Upper lobe of right lung (tissue), 1 donor: ENCODE data around the gene PDK1. TPM values are rescaled to one million over a fixed set of nuclear protein-coding genes. Genes with fewer than 3 reads are reported as not detected.

Experiments used
- ATAC-seq: fragments of 200-7000 bp; cut with Tn5 transposase; one replicate; pipeline ENCODE4 v1.9.1; 2020; ENCODE audit warnings: mild to moderate bottlenecking, moderate library complexity
- DNase-seq: peaks from one replicate; pipeline ENCODE4 v3.0.0-alpha.2; 2020
- H3K27ac ChIP-seq: fragments of 200-600 bp; one replicate; pipeline ENCODE4 v1.8.0; 2022
- H3K27me3 ChIP-seq: fragments of 200-600 bp; one replicate; pipeline ENCODE4 v1.8.0; 2022; ENCODE audit warnings: mild to moderate bottlenecking
- H3K36me3 ChIP-seq: fragments of 200-600 bp; one replicate; pipeline ENCODE4 v1.8.0; 2022
- H3K4me1 ChIP-seq: fragments of 200-600 bp; one replicate; pipeline ENCODE4 v1.8.0; 2022
- H3K4me3 ChIP-seq: fragments of 200-600 bp; one replicate; pipeline ENCODE4 v1.8.0; 2022; ENCODE audit warnings: mild to moderate bottlenecking
- H3K9me3 ChIP-seq: fragments of 200-600 bp; one replicate; pipeline ENCODE4 v1.8.0; 2022
- intact Hi-C: fragments of 100-400 bp; cut with DNase I; formaldehyde crosslinking; loops from one replicate; pipeline ENCODE4 v1.11.0; 2022
- total RNA-seq: library from RNA; stranded (reverse); fragmentation: NEBNext Ultra II Directional; extraction: Animal tissue kit (Norgen Biotek cat#: 25700); gene quantifications from one replicate; pipeline ENCODE4 v1.2.1, GENCODE V29; 2021
- TF ChIP-seq, protein P1 (sequence below): fragments of 200-600 bp; IDR thresholded peaks from one replicate; pipeline ENCODE4 v1.8.0; 2022; ENCODE audit warnings: antibody characterized with exemption
- donor health status: DM: no; HTN: yes; CAD: no; lungs with severe emphysema.

Gene PDK1
- total RNA-seq, 1 donor from 2014 or later: 6.0 TPM

DNA sequence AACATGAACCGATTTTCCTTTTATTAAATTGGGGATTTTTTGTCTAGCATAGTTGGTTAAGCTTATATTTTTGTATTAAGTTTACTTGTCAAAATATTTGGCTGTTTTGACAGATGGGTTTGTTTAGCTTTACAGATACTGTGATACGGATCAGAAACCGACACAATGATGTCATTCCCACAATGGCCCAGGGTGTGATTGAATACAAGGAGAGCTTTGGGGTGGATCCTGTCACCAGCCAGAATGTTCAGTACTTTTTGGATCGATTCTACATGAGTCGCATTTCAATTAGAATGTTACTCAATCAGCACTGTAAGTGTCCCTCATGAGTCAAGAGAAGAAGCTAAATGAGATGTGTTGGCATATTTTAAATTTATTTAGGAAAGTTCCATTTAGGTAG is 8.5 kb downstream of the PDK1 start:
- TF ChIP-seq, protein P1, sequence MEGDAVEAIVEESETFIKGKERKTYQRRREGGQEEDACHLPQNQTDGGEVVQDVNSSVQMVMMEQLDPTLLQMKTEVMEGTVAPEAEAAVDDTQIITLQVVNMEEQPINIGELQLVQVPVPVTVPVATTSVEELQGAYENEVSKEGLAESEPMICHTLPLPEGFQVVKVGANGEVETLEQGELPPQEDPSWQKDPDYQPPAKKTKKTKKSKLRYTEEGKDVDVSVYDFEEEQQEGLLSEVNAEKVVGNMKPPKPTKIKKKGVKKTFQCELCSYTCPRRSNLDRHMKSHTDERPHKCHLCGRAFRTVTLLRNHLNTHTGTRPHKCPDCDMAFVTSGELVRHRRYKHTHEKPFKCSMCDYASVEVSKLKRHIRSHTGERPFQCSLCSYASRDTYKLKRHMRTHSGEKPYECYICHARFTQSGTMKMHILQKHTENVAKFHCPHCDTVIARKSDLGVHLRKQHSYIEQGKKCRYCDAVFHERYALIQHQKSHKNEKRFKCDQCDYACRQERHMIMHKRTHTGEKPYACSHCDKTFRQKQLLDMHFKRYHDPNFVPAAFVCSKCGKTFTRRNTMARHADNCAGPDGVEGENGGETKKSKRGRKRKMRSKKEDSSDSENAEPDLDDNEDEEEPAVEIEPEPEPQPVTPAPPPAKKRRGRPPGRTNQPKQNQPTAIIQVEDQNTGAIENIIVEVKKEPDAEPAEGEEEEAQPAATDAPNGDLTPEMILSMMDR: no peak
- no peak for ATAC-seq
- H3K27ac ChIP-seq: no peak overlapping the region
- no peak for DNase-seq
- no peak overlapping the region for H3K4me3 ChIP-seq
- intact Hi-C loops: no loop called here
- H3K36me3 ChIP-seq: peaks cover 15% of the 10 kb centered on the region
- no peaks in the 10 kb centered on the region for H3K4me1 ChIP-seq
- H3K9me3 ChIP-seq: no peaks in the 10 kb centered on the region
- H3K27me3 ChIP-seq: no peaks in the 10 kb centered on the region

GRCh38 chr2:172571245-172571644 is 15.4 kb downstream of the PDK1 start:
- TF ChIP-seq, protein P1: no peak
- Histone ChIP-seq H3K27me3 (no peaks in the 10 kb centered on the region), H3K36me3 (peaks cover 20% of the 10 kb centered on the region), H3K9me3 (peaks cover 8% of the 10 kb centered on the region), H3K27ac (no peak overlapping the region), H3K4me1 (no peaks in the 10 kb centered on the region), H3K4me3 (no peak overlapping the region)
- intact Hi-C loops: no loop called here
- no peak for DNase-seq
- no peak for ATAC-seq

DNA sequence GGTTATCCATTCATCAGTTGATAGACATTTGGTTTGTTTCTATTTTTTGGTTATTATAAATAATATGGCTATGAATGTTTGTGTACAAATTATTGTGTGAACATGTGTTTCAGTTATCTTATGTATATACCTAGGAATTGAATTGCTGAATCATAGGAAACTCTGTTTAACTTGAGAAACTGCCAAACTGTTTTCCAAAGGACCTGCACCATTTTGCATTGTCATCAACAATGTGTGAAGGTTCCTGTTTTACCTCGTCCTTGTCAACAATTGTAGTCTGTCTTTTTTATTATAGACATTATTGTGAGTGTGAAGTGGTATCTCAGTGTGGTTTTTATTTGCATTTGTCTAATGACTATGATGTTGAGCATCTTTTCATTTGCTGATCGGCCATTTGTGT is 17.1 kb downstream of the PDK1 start:
- intact Hi-C loops: no loop called here
- Histone ChIP-seq H3K36me3 (peaks cover 19% of the 10 kb centered on the region), H3K4me3 (no peak overlapping the region), H3K27ac (no peak overlapping the region), H3K27me3 (no peaks in the 10 kb centered on the region), H3K9me3 (peaks cover 13% of the 10 kb centered on the region), H3K4me1 (no peaks in the 10 kb centered on the region)
- DNase-seq: no peak
- no peak for ATAC-seq
- TF ChIP-seq, protein P1: no peak

- Histone ChIP-seq H3K27ac (no peak overlapping the region), H3K9me3 (peaks cover 19% of the 10 kb centered on the region), H3K36me3 (peaks cover 19% of the 10 kb centered on the region), H3K4me3 (no peak overlapping the region), H3K4me1 (no peaks in the 10 kb centered on the region), H3K27me3 (no peaks in the 10 kb centered on the region)
- TF ChIP-seq, protein P1: no peak
- ATAC-seq (no peak), DNase-seq (no peak)
- intact Hi-C loops: no loop called here
Measured at GRCh38 chr2:172574965-172575364, 19.1 kb downstream of the PDK1 start.

GRCh38 chr2:172578054-172578453 is 22.2 kb downstream of the PDK1 start:
- Histone ChIP-seq H3K4me1 (no peaks in the 10 kb centered on the region), H3K36me3 (no peaks in the 10 kb centered on the region), H3K27me3 (no peaks in the 10 kb centered on the region), H3K4me3 (no peak overlapping the region), H3K27ac (no peak overlapping the region), H3K9me3 (peaks cover 19% of the 10 kb centered on the region)
- ATAC-seq: no peak
- intact Hi-C loops: no loop called here
- DNase-seq: no peak
- TF ChIP-seq, protein P1: no peak

DNA sequence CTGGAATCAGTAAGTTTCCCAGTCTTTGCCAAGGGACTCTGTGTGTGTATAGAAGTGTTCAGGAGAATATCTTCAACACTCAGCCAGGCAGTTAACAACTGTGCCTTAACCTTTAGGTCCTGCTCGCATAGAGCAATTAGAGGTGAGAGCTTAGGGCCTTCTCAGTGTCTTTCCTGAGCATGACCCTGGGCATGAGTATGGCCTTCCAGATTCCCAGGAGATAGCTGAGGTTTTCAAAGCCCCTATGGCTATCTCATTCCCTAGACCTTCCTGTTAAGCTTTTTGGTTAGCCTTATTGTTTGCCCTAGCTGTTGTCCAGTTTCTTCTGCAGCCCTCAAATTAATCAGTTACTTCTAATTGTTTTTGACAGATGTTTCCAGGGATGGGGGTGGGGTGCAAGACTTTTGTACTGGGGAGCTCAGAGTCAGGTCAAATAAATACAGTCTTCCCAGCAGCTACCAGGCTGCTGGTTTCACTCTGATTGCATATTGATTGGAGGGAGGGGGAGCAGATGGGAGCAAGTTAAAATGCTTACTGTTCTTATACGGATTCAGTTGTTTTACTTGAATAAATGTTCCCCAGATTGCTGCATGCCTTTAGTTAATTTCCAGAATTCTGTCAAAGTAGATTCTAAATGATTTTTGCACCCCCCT is 23.1 kb downstream of the PDK1 start:
- no peaks in the 10 kb centered on the region for H3K27me3 ChIP-seq
- no peak overlapping the region for H3K27ac ChIP-seq
- intact Hi-C loops: no loop called here
- peaks cover 19% of the 10 kb centered on the region for H3K9me3 ChIP-seq
- DNase-seq: no peak
- H3K4me1 ChIP-seq: no peaks in the 10 kb centered on the region
- no peaks in the 10 kb centered on the region for H3K36me3 ChIP-seq
- ATAC-seq: no peak
- TF ChIP-seq, protein P1: no peak
- no peak overlapping the region for H3K4me3 ChIP-seq
